HepG2 (cell line): Measurements from ENCODE around the gene ARHGEF38. TPM values are rescaled to one million over a fixed set of nuclear protein-coding genes. Genes with fewer than 3 reads are reported as not detected.

Experiments used
- ATAC-seq: fragments of 200-7000 bp; cut with Tn5 transposase; 3 replicates; pipeline ENCODE4 v1.9.1; 2020; ENCODE audit warnings: mild to moderate bottlenecking, moderate library complexity
- BruUV-seq: library from RNA; stranded (reverse); fragments of 400-500 nt; replicated peaks from 2 replicates; lab custom pipeline; 2021; lab: Mats Ljungman, UMichigan
- CTCF ChIA-PET: fragments of 300-600 bp; formaldehyde crosslinking; extraction: SDS; loops from one replicate; lab custom pipeline; 2021; ENCODE audit warnings: low total read pairs, inconsistent platforms, low intra/inter-chr PET ratio; lab: Yijun Ruan, JAX
- POLR2A ChIA-PET: fragments of 350-600 bp; sonication (Branson Sonifier 250); formaldehyde crosslinking; loops from one replicate; lab custom pipeline; 2020; ENCODE audit warnings: antibody characterized with exemption, inconsistent platforms; lab: Yijun Ruan, JAX
- DNase-seq: peaks from one replicate; pipeline ENCODE4 v3.0.0-alpha.2; 2015; ENCODE audit warnings: low spot score
- FAIRE-seq: peaks from 3 replicates; lab custom pipeline; 2011; peaks lifted over from hg19 to GRCh38; lab: Jason Lieb, UNC
- H2AFZ ChIP-seq: one replicate; pipeline ENCODE4 v1.6.1; 2011; ENCODE audit warnings: low read length, inconsistent platforms
- H3K27ac ChIP-seq: fragments of 300-600 bp; 3 replicates; pipeline ENCODE4 v1.8.0; 2011; ENCODE audit warnings: mixed run types, mild to moderate bottlenecking, mixed read lengths, low read length, inconsistent platforms; ENCODE audit not compliant: insufficient read depth; ENCODE audit errors: extremely low read length
- H3K27me3 ChIP-seq, 2 experiments: fragments of 200-600 bp in 1 of 2; 2 replicates in 1 of 2; 3 replicates in 1 of 2; pipeline versions ENCODE4 v1.6.0 to v1.8.0; 2011; ENCODE audit warnings: low read length in 2 of 2, mild to moderate bottlenecking in 2 of 2, moderate library complexity in 2 of 2, inconsistent platforms in 1 of 2; ENCODE audit not compliant: insufficient read depth in 2 of 2, control insufficient read depth in 1 of 2
- H3K36me3 ChIP-seq, 2 experiments: fragments of 200-600 bp in 1 of 2; replicated peaks in 1 of 2; 2 replicates in 1 of 2; 3 replicates in 1 of 2; pipeline versions ENCODE4 v1.5.1 to v1.8.0; 2011; ENCODE audit warnings: low read length in 2 of 2, inconsistent platforms in 1 of 2; ENCODE audit not compliant: insufficient read depth in 2 of 2, control insufficient read depth in 1 of 2
- H3K4me1 ChIP-seq: 2 replicates; pipeline ENCODE4 v1.5.1; 2012; ENCODE audit warnings: low read length, inconsistent platforms; ENCODE audit not compliant: insufficient read depth
- H3K4me2 ChIP-seq: 2 replicates; pipeline ENCODE4 v1.6.0; 2011; ENCODE audit warnings: low read depth, low read length, inconsistent platforms
- H3K4me3 ChIP-seq, 3 experiments: fragments of 200-600 bp in 1 of 3; sonication (generic), shearing (Covaris generic) in 1 of 3; replicated peaks in 1 of 3; 2 replicates each; pipeline ENCODE4 v1.5.1; 2011 to 2016; ENCODE audit warnings: low read length in 3 of 3, inconsistent platforms in 2 of 3, low read depth in 2 of 3, mild to moderate bottlenecking in 2 of 3, control low read depth in 1 of 3, mixed read lengths in 1 of 3; ENCODE audit not compliant: insufficient read depth in 1 of 3
- H3K79me2 ChIP-seq: one replicate; pipeline ENCODE4 v1.6.1; 2011; ENCODE audit warnings: low read length, inconsistent platforms; ENCODE audit not compliant: insufficient read depth
- H3K9ac ChIP-seq: 2 replicates; pipeline ENCODE4 v1.6.0; 2011; ENCODE audit warnings: mild to moderate bottlenecking, low read depth, low read length, inconsistent platforms; ENCODE audit not compliant: insufficient read depth
- H3K9me3 ChIP-seq: 2 replicates; pipeline ENCODE4 v1.5.1; 2012; ENCODE audit warnings: mild to moderate bottlenecking, low read length
- H4K20me1 ChIP-seq: 2 replicates; pipeline ENCODE4 v1.6.0; 2011; ENCODE audit warnings: inconsistent platforms, mild to moderate bottlenecking, low read length, moderate library complexity; ENCODE audit not compliant: insufficient read depth
- AHR ChIP-seq: IDR thresholded peaks from 2 replicates; pipeline ENCODE4 v1.6.1; 2018; ENCODE audit warnings: missing genetic modification reagents, missing compliant biosample characterization
- ATF5 ChIP-seq: sonication (generic); formaldehyde crosslinking; IDR thresholded peaks from 2 replicates; pipeline ENCODE4 v1.4.0; 2020; ENCODE audit warnings: mild to moderate bottlenecking, low read depth, missing genetic modification reagents
- CREB3 ChIP-seq: sonication (generic); formaldehyde crosslinking; IDR thresholded peaks from 2 replicates; pipeline ENCODE4 v1.5.0; 2020; ENCODE audit warnings: missing genetic modification reagents
- HHEX ChIP-seq: IDR thresholded peaks from 2 replicates; pipeline ENCODE4 v1.6.1; 2016; ENCODE audit warnings: control low read depth
- HIVEP1 ChIP-seq: sonication (generic); formaldehyde crosslinking; IDR thresholded peaks from 2 replicates; pipeline ENCODE4 v1.4.0; 2020; ENCODE audit warnings: mild to moderate bottlenecking, missing genetic modification reagents
- KMT2B ChIP-seq: IDR thresholded peaks from 2 replicates; pipeline ENCODE4 v1.6.1; 2016; ENCODE audit warnings: missing genetic modification reagents, missing compliant biosample characterization
- NFE2L1 ChIP-seq: sonication (generic); formaldehyde crosslinking; IDR thresholded peaks from 2 replicates; pipeline ENCODE4 v1.4.0; 2020; ENCODE audit warnings: missing genetic modification reagents, mild to moderate bottlenecking, borderline replicate concordance
- RFX1 ChIP-seq: fragments of 450-650 bp; IDR thresholded peaks from 2 replicates; pipeline ENCODE4 v1.6.1; 2017
- RNF2 ChIP-seq: fragments of 450-650 bp; conservative IDR thresholded peaks from 2 replicates; pipeline ENCODE4 v1.6.1; 2016; ENCODE audit warnings: low read depth
- SSRP1 ChIP-seq: IDR thresholded peaks from 2 replicates; pipeline ENCODE4 v1.6.1; 2016; ENCODE audit warnings: control low read depth
- SYNCRIP ChIP-seq: fragments of 200-400 bp; formaldehyde crosslinking; IDR thresholded peaks from 2 replicates; pipeline ENCODE4 v1.6.1; 2018; ENCODE audit warnings: mild to moderate bottlenecking, low read depth, low read length; ENCODE audit not compliant: insufficient read depth
- THYN1 ChIP-seq: sonication (generic); formaldehyde crosslinking; IDR thresholded peaks from 2 replicates; pipeline ENCODE4 v1.8.1; 2023; ENCODE audit warnings: low read depth, mild to moderate bottlenecking, moderate library complexity, missing genetic modification reagents, borderline replicate concordance
- U2AF2 ChIP-seq: fragments of 200-400 bp; formaldehyde crosslinking; IDR thresholded peaks from 2 replicates; pipeline ENCODE4 v1.6.1; 2017; ENCODE audit warnings: low read depth, mild to moderate bottlenecking, low read length
- ZFX ChIP-seq: sonication (generic); formaldehyde crosslinking; IDR thresholded peaks from 2 replicates; pipeline ENCODE4 v1.4.0; 2020; ENCODE audit warnings: mild to moderate bottlenecking, low read depth, missing genetic modification reagents, moderate library complexity
- ZNF382 ChIP-seq: sonication (generic); formaldehyde crosslinking; IDR thresholded peaks from 2 replicates; pipeline ENCODE4 v1.5.0; 2020; ENCODE audit warnings: missing genetic modification reagents, mild to moderate bottlenecking, borderline replicate concordance
- ZNF550 ChIP-seq: sonication (generic); formaldehyde crosslinking; IDR thresholded peaks from 2 replicates; pipeline ENCODE4 v1.4.0; 2020; ENCODE audit warnings: mild to moderate bottlenecking, missing genetic modification reagents, borderline replicate concordance
- WGBS: methylation state at CpG from one replicate; pipeline ENCODE4 v1.1.6; 2017; ENCODE audit warnings: low lambda C conversion rate; 5-methylcytosine and 5-hydroxymethylcytosine counted together
- in situ Hi-C: cut with HindIII; loops from 2 replicates; pipeline ENCODE4 v1.10.0; 2017; ENCODE audit warnings: low pct_unique_long_range_greater_than_20kb; ENCODE audit not compliant: extremely low pct_ligation_motif_present
- intact Hi-C: fragments of 100-400 bp; cut with micrococcal nuclease; formaldehyde crosslinking; loops from one replicate; pipeline ENCODE4 v1.10.0; 2022; ENCODE audit not compliant: unreplicated experiment
- polyA plus RNA-seq, 8 experiments: library from polyadenylated mRNA; depleted of rRNA in 3 of 8; stranded (reverse) in 7 of 8; unstranded in 1 of 8; fragments of >200 nt; fragmentation: Illumina TruSeq in 4 of 8; extraction: Trizol in 4 of 8; gene quantifications; 2 replicates each; pipeline versions ENCODE4 v1.2.1 to v1.2.3, GENCODE V29; 2011 to 2016; ENCODE audit warnings: low read depth in 4 of 8, missing spikeins in 1 of 8, mixed read lengths in 1 of 8; ENCODE audit not compliant: insufficient read depth in 1 of 8
- total RNA-seq, 5 experiments: library from RNA; depleted of rRNA; stranded (reverse); fragments of >200 nt; fragmentation: Illumina TruSeq; extraction: Trizol; gene quantifications; 2 replicates each; pipeline ENCODE4 v1.2.3, GENCODE V29; 2016; ENCODE audit warnings: low read depth in 1 of 5

Gene ARHGEF38
- total and polyA plus RNA-seq, 2 of the 13 experiments (the other 11 are each of a cell fraction or from before 2014, with no cell fraction given): not detected

- WGBS: 0% methylated on average over 8 of the region's 63 CpGs
- ChIA-PET CTCF (no interaction called here), POLR2A (no interaction called here)
- intact Hi-C loops: loop anchor here (1.0 to 10.0 kb wide), 4 partner anchors 186 to 606 kb away; partner anchors contain the start of genes AIMP1, NPNT, TBCK and TET2
- Histone ChIP-seq H3K79me2 (peaks cover 62% of the 10 kb centered on the region), H3K36me3 (no peaks in the 10 kb centered on the region), H3K9ac (peak within 1 kb of the TSS; percentile 94), H3K27ac (peak within 1 kb of the TSS; percentile 90), H4K20me1 (no peaks in the 10 kb centered on the region; the same call in 1 of the 2 replicates), H3K4me1 (peaks cover 40% of the 10 kb centered on the region), H3K27me3 (no peaks in the 10 kb centered on the region; a peak in 1 of 5 replicates), H3K4me2 (peak within 1 kb of the TSS; percentile 86), H3K9me3 (no peaks in the 10 kb centered on the region), H2AFZ (peak within 1 kb of the TSS; percentile 99), H3K4me3 (peak within 1 kb of the TSS; percentile 80 to 98 (median 82))
- BruUV-seq: no TSS peak
- in situ Hi-C loops: no loop called here
- peak; percentile 82 for DNase-seq
- no peak for FAIRE-seq
- peak; percentile 93 for ATAC-seq
- TF ChIP-seq THYN1 (CRISPR knock-in tag) (no peak; the same call in 1 of the 2 replicates), KMT2B (CRISPR knock-in tag) (peak; percentile 100), SSRP1 (CRISPR knock-in tag) (peak; percentile 60; the same call in 1 of the 2 replicates), U2AF2 (no peak), ZNF550 (0 out of 2 replicates have a peak, but pooled peaks have one; percentile 10), SYNCRIP (no peak), RFX1 (no peak), HIVEP1 (CRISPR knock-in tag) (peak; percentile 94), CREB3 (CRISPR knock-in tag) (no peak), ZNF382 (CRISPR knock-in tag) (no peak), HHEX (CRISPR knock-in tag) (no peak), RNF2 (peak; percentile 65; the same call in 1 of the 2 replicates), ZFX (CRISPR knock-in tag) (peak; percentile 93), ATF5 (CRISPR knock-in tag) (0 out of 2 replicates have a peak, but pooled peaks have one; percentile 25), AHR (CRISPR knock-in tag) (peak; percentile 98; the same call in 1 of the 2 replicates), NFE2L1 (CRISPR knock-in tag) (no peak)
These were observed 156.0 kb downstream of the ARHGEF38 start, which contains the start of the genes GSTCD and INTS12 for GRCh38 chr4:105708181-105709080. Gene GSTCD (plus strand): TSS chr4:105708784. CDS start chr4:105717614, 8,830 bp downstream. Gene INTS12 (minus strand): TSS chr4:105708689. CDS start chr4:105700005, 8,684 bp downstream.
